GM21381 (cell line): ENCODE measurements around the gene GPC5.
"Not testable (repeated sequence)": the region's sequence is repeated elsewhere in the genome, so short reads cannot be mapped to it uniquely, and the experiment has no call there.

Experiments
- ATAC-seq: cut with Tn5 transposase; IDR thresholded peaks from one replicate; pipeline ENCODE4 v1.9.1; 2021; ENCODE audit warnings: mild to moderate bottlenecking, moderate library complexity; ENCODE audit not compliant: unreplicated experiment

GPC5 gene

DNA sequence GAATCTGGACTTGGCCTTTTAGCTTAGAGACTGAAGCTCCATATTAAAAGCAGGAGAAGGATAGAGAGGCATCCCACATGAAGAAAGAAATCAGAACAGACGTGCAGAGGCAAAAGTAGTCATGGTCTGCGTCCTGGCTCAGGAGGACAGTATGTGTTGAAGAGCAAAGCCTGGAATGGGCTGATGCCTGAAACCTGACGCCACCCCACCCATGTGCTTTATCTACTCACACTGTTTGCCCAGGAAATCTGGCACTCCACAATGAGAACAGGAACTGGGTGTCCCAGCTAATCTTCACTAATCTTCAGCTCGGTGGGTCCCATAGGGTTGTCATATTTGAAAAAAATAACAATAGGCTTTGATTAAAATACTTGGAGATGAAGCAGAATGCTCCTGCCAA, 1279.2 kb downstream of the GPC5 start:
- no peak for ATAC-seq

DNA sequence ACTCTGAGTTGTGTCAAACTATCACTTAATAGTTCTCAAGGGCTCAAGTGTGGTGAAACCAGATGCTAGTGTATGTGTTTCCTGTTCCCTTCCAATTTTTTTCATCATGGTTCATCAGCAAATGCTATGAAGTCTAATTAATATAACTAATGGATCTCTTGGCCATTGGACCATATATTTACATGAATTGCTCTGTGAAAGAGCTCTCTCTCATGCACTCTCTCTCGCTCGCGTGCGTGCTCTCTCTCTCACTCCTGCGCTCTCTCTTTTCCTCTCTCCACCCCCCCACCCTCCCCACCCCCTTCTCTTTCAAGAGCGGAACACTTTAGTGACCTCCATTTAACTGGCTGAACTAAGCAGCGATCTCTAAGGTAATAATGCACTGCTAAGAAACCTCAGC, 1281.2 kb downstream of the GPC5 start:
- ATAC-seq, result no peak

DNA sequence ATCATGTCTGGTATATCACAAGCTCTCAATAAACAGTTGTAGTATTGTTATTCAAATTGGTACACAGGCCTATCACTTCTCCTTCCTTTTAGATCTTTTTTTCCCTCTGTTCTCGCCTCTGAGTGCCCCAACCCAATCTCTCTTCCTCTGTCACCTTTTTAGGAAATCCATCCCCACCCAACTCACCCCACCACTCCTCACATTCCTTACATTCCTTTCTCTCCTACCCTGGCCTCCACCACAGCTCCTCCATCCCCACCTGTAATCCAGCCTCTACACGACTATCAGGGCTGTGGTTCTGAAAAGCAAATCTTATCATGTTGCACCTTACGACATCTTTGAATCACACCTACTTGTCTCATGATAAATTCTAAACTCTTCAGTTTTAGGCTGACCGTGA, 1282.8 kb downstream of the GPC5 start:
- ATAC-seq, result no peak

DNA sequence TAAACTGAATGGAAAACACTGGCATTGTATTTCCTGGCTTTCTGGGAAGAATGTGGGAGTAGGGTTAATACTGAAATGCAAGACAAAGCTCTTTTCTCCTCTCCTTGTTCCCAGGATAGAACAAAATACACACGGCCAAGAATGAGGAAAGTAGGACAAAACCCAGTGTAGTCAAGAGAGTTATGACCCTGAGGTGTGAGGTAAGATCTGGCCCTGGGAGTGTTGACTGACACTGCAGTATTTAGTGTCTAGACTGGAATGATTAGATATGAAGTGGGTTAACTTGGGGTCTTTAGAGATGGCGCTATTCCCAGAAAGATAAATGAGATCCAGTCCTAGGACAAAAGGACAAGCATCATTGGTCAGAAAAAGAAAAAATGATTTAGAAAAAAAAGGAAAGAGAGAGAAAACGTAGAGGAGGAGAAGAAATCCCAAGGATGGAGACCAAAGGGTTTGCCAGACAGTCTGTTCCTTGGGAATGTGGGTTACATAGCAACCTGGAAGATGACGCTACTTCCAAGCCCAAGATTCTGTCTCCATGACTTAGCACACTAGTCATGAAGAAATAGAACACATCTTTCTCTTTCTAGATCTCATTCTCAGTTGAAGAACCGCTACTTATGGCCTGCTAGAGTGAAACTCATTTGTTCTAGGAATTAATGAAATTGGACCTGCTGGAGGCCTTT, 1284.6 kb downstream of the GPC5 start:
- no peak for ATAC-seq

DNA sequence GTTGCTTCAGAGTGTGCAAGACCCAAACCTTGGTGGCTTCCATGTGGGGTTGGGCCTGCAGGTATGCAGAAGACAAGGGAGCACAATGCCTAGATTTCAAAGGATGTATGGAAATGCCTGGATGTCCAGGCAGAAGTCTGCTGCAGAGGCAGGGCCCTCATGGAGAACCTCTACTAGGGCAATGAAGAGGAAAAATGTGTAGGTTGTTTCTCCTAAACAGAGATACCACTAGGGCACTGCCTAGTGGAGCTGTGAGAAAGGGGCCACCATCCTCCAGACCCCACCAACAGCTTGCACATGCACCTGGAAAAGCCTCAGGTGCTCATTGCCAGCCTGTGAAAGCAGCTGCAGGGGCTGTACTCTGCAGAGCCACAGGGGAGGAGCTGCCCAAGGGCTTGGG, 1295.6 kb downstream of the GPC5 start:
- no peak for ATAC-seq

DNA sequence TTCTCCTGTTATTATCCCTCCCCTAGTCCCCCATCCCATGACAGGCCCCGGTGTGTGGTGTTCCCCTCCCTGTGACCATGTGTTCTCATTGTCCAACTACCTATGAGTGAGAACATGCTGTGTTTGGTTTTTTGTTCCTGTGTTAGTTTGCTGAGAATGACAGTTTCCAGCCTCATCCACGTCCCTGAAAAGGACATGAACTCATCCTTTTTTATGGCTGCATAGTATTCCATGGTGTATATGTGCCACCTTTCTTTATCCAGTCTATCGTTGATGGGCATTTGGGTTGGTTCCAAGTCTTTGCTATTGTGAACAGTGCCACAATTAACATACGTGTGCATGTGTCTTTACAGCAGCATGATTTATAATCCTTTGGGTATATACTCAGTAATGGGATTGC, 1297.4 kb downstream of the GPC5 start:
- not testable (repeated sequence) for ATAC-seq

DNA sequence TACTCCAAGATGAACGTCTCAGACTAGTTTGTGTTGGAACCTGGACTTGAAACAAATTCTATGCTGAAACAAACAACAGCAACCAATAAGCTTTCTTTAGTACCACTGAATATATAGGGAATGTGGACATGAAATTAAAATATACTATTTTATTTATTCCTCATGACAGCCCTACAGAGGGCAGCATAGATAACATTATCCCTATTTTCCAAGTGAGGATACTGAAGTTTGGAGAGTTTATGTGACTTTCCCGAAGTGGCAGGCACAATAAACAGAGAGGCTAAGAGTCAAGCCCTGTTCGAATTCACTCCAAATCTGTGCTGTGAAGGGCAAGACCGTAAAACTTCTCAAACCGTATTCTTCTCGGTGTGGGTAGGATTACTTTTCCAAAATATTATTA, 1318.3 kb downstream of the GPC5 start:
- no peak for ATAC-seq

DNA sequence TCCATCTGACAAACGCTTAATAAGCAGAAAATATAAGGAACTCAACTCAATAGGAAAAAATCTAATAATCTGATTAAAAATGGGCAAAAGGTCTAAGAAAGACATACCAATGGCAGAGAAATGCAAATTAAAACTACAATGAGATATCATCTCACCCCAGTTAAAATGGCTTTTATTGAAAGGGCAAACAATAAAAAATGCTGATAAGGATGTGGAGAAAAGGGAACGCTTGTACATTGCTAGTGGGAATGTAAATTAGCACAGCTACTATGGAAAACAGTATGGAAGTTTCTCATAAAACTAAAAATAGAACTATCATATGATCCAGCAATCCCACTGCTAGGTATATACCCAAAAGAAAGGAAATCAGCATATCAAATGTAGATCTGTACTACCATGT, 1319.4 kb downstream of the GPC5 start:
- ATAC-seq, result no peak

DNA sequence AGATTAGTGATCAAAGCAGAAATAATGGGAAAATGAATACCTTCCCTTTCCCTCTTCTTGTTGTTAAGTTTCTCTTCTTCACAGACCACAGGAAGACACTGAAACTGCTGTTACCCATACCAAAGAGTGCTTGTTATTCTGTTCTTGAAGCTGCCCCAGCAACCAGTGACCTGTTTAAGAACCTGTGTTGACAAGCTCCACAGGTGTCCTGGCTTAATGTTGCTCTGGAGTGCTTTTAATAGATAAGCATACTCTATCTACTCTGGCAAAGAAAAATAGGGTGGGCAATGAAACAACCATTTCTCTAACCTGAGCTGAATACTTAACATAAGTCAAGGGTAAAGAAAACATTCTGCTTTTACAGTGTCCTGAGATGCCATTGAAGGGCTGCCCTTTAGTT, 1321.4 kb downstream of the GPC5 start:
- no peak for ATAC-seq

DNA sequence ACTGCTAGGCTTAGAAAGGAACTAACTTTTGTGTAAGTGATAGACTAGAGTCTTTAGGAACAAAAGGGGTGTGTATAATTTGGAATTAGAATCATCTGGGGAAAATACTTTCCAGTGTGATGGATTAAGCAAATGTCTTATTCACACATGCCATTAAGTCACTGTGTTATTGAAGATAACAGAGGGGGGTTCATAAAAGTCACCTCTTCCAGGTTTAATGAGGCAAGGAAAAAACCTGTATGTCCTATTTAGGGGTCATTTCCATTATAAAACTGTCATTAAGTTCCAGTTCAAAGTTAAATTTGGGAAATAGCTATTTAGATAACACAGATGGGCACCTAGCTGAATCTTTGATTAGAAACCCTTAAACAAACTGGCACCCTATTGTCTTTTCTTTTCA, 1323.2 kb downstream of the GPC5 start:
- ATAC-seq, result no peak

DNA sequence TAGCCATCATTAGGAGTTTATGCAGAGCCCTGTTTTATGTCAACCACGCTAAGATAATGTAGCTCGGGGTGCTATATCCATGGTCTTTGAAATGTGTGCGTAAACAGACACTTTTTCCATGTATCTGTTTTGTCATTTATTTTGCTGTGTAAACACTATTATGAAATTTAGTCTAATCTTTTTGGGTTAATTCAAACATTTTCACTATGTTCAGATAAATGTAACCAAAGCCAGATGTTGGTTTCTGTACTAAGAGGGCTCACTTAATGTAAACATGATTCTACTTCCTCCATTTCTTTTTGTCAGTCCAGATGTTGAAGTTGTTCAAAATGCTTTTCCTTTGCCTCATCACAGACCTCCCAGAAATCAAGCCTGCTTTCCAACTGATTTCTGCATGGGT, 1328.7 kb downstream of the GPC5 start:
- no peak for ATAC-seq

DNA sequence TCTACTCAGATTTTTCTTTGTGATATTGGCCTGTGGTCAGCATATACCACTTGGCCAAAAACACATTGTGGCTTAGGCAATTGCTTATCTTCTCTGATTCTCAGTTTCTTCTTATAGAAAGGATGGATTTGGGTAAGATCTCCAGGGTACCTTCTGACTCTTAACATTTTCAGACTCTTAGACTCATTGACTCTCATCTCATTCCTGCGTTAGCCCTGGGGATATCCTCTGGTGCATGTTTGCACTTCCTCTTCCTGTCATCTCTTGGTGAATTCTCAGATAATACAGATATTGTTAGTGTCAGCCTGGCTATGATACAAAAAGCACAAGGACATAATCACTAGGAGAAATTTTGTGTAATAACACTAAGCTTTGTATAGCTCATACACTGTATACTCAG, 1335.6 kb downstream of the GPC5 start:
- ATAC-seq, result no peak

DNA sequence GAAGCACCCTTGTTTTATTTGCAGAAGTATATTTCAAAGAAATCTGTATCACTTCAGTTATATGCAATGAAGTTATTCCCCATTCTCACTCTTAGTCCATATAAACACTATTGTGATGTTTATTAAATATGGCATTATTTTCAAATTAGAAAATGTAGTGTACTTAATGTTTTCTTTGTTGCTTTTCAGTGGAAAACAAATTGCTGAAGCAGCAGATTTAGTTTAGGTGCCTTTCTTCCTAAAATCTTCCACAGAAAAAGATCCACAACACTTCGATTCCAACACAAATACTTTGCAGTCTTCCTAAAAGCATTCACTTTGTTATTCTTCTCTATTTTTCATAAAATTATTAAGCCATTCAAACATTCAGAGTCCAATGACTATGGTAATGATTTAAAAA, 1336.1 kb downstream of the GPC5 start:
- no peak for ATAC-seq

DNA sequence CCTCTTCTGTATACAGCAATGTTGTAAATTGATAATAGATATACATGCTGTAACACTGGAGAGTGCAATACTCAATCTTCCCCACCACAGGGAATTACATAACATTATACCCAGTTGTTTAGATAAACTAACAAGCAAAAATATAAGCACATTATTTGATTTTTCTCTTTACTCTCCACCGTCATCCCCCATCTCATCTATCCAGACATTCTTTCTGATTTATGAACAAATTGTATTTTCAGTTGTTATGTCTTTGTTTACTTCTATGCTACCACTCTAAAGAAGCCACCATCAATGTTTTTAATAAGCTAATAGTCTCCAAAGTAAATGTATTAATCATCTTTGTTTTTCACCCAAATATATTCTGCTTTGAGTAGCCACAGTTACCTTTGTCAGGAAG, 1337.5 kb downstream of the GPC5 start:
- no peak for ATAC-seq

DNA sequence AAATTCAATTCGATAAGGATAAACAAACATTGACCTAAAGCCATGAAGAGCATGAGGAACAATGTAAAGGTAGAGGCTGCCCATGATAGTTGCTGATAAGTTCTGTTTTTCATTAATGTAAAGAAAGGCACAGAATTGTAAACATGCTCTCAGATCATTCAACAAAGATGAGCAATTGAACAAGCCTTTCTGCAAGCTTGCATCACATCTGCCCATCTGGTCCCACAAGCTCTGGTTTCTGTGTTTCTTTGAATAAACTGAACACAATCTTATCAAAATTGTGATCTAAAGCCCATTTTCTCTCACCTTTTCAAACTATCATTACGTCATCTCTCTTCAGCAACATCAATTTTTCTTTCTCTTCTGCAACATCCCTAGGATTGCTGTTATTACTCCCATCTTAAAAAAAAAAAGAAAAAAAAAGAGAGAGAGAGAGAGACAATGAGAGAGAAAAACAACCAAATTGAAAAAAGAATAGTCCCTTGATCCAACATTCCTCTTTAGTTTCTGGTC, 1340.9 kb downstream of the GPC5 start:
- no peak for ATAC-seq

DNA sequence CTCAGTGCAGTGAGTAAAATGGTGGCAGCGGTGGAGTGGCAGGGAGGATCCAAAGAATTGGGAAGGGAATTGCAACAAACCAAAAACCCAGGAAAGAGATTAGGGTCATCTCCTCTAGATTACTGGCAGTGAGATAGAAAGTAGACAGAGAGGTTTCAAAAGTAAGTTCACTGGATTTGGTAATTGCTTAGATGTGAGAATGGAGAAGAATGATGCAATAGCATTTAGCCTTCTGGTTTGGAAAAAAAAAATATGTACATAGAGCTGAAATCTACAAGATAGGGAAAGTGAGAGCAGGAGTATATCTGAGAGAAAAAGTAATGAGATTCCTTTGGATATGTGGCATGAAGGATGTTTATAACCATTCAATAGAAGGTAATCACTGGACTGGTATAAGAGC, 1345.6 kb downstream of the GPC5 start:
- no peak for ATAC-seq

DNA sequence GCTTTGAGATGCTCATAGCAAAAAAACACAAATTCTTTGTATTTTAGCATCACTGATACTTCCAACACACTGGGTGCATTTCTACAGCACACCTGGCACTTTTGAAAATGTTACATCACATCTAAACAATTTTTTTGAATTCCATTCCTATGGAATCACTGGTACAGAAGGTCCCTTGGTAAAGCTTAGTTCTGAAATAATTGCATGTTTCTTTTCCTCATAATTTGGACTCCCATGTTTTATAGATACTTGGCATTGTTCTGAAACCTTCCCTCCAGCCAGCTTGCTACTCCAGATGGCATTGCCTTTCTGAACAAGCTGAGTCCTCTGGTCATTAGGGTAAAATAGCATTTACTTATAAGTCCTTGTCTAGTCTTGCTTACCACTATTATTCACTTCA, 1346.8 kb downstream of the GPC5 start:
- no peak for ATAC-seq

DNA sequence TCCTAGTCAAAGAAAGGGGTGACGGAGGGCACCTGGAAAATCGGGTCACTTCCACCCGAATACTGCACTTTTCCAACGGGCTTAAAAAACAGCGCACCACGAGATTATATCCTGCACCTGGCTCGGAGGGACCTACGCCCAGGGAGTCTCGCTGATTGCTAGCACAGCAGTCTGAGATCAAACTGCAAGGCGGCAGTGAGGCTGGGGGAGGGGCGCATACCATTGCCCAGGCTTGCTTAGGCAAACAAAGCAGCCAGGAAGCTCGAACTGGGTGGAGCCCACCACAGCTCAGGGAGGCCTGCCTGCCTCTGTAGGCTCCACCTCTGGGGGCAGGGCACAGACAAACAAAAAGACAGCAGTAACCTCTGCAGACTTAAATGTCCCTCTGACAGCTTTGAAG, 1354.3 kb downstream of the GPC5 start:
- ATAC-seq, result not testable (repeated sequence)

DNA sequence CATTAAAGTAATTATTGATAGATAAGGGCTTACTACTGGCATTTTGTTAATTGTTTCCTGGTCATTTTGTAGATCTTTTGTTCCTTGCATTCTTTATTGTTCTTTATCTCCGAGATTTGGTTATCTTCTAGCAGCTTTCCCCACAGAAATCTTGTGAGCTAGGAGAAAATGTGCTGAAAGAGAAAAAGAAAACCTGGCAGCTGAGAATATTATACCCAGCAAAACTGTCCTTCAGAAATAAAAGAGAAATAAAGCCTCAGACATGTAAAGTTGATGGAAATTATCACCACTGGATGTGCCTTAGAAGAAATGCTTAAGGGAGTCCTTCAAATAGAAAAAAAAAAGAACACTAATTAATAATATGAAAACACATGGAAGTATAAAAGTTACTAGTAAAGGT, 1363.3 kb downstream of the GPC5 start:
- no peak for ATAC-seq

DNA sequence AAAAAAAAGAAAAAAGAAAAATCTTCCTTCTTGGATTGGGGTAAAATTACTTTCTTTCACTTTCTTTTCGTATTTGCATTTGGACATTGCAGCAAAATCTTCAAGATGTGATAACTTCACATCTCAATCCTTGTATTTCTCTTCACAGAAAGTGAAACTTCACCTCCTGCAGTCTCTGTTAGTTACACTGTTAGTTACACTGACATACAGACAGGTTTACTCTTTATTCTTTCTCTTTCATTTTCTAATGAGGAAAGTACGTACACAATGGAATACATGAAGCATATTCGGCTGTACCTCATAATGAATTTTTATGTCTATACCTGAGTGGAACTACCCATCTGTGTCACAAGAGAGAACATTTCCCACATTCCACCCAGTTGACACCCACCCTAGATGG, 1369.0 kb downstream of the GPC5 start:
- ATAC-seq, result no peak

DNA sequence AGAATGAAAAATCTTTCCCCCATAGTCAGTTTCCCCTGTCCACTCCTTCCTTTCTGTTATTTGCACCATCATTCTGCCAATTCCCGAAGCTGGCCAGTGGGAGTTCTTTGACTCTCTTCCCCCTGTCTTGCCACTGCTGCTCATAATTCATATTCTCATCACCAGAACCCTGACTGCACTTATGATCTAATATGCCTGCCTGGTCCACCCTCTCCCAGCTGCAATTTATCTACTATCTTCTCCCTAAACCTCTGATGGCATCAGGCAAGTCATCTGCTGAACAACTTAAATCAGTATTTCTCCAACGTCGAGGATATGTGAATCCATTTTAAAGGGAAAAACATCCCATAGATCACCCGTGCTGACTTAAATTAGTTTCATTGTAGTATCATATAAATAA, 1370.2 kb downstream of the GPC5 start:
- no peak for ATAC-seq

DNA sequence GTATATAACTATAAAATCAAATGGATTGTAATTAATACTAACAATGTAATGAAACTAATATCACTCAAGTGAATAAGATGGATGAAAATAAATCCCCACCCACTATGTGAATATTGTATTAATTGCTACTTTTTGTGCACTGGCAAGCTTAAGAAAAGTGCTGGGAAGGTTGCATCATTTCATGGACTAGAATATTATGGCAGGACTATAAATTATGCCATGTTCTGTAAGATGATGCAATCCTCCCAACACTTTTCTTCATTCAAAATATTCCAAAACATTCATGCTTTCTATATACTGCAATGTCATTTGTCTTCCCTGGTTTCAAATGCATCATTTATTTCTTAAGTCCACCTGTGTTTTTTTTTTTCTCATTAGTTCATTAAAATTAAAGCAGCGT, 1370.6 kb downstream of the GPC5 start:
- ATAC-seq, result no peak

DNA sequence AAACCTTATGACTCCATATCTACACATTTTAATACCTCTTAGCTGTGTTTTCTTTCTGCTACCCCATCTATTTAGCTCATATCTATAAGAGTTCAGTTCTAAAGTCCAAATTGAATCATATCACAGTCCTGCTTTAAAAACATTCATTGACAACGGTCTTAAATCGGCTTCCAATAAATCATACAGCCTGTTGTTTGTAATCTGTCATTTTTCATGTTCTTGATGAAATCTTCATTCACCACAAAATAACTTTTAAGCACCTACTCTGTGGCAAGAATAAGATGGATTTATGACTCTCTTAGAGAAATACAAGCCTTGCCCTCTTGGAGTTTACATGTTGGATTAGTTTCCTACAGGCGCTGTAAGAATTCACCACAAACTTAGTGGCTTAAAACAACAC, 1377.2 kb downstream of the GPC5 start:
- ATAC-seq, result no peak
